Ectodermal cell (in vitro differentiated cells): ENCODE data around the gene FAM13A.

ENCODE experiments used
- H3K27ac ChIP-seq: 2 replicates; pipeline ENCODE4 v1.7.0; 2013; ENCODE audit warnings: mild to moderate bottlenecking, low read depth, low read length; ENCODE audit not compliant: insufficient read depth, poor library complexity, severe bottlenecking
- H3K27me3 ChIP-seq: 2 replicates; pipeline ENCODE4 v1.7.0; 2013; ENCODE audit warnings: mild to moderate bottlenecking, low read length; ENCODE audit not compliant: insufficient read depth, control insufficient read depth, poor library complexity, severe bottlenecking
- H3K36me3 ChIP-seq: one replicate; pipeline ENCODE4 v1.7.0; 2013; ENCODE audit warnings: low read length; ENCODE audit not compliant: control insufficient read depth, insufficient read depth
- H3K4me1 ChIP-seq: one replicate; pipeline ENCODE4 v1.7.0; 2013; ENCODE audit warnings: low read length; ENCODE audit not compliant: control insufficient read depth, insufficient read depth
- H3K4me3 ChIP-seq: 2 replicates; pipeline ENCODE4 v1.7.0; 2013; ENCODE audit warnings: low read depth, low read length, control low read depth; ENCODE audit not compliant: insufficient read depth
- H3K9me3 ChIP-seq: 2 replicates; pipeline ENCODE4 v1.7.0; 2013; ENCODE audit warnings: mild to moderate bottlenecking, low read length, moderate library complexity; ENCODE audit not compliant: control insufficient read depth
- WGBS, 2 experiments: methylation state at CpG; one replicate each; pipeline ENCODE4 v1.1.7; 2013; ENCODE audit warnings: missing lambda C conversion rate in 2 of 2; 5-methylcytosine and 5-hydroxymethylcytosine counted together

FAM13A gene

GRCh38 chr4:88725143-88725542 is 331.8 kb downstream of the FAM13A start:
- H3K4me1 ChIP-seq: no peaks in the 10 kb centered on the region
- WGBS, 2 experiments: 90 to 91% methylated on average over 4 of the region's 4 CpGs
- H3K27me3 ChIP-seq: no peaks in the 10 kb centered on the region
- H3K27ac ChIP-seq: no peak overlapping the region
- H3K9me3 ChIP-seq: no peaks in the 10 kb centered on the region
- H3K36me3 ChIP-seq: peaks cover 8% of the 10 kb centered on the region
- no peak overlapping the region for H3K4me3 ChIP-seq

- H3K36me3 ChIP-seq: peaks cover 8% of the 10 kb centered on the region
- WGBS, 2 experiments: 93 to 95% methylated on average over 2 of the region's 2 CpGs
- H3K27me3 ChIP-seq: no peaks in the 10 kb centered on the region
- no peaks in the 10 kb centered on the region for H3K9me3 ChIP-seq
- no peak overlapping the region for H3K4me3 ChIP-seq
- H3K27ac ChIP-seq: no peak overlapping the region
- no peaks in the 10 kb centered on the region for H3K4me1 ChIP-seq
These were observed 332.6 kb downstream of the FAM13A start for GRCh38 chr4:88724406-88724805.

DNA sequence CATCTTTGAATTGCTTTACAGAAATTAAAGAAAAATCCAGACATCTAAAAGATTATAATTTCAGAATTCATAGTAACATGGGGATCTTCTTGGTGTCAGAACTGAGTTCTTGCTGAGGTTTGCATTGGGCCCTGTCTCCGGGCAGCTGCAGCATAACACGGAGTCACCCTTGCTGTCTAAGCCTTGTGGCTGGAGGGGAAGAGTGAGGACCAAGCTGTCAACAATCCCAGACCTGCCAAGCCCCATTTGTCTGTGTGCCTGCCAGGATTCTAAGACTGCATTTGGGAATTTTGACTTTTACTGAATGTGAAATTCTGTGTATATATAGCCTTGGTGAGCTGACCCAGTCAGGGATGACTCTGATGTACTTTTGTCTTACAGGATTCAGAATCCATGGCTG is 334.2 kb downstream of the FAM13A start:
- H3K9me3 ChIP-seq: no peaks in the 10 kb centered on the region
- no peaks in the 10 kb centered on the region for H3K27me3 ChIP-seq
- H3K36me3 ChIP-seq: peaks cover 4% of the 10 kb centered on the region
- H3K4me1 ChIP-seq: no peaks in the 10 kb centered on the region
- 91 to 96% methylated on average over 2 of the region's 2 CpGs for WGBS, 2 experiments
- H3K27ac ChIP-seq: no peak overlapping the region
- no peak overlapping the region for H3K4me3 ChIP-seq

DNA sequence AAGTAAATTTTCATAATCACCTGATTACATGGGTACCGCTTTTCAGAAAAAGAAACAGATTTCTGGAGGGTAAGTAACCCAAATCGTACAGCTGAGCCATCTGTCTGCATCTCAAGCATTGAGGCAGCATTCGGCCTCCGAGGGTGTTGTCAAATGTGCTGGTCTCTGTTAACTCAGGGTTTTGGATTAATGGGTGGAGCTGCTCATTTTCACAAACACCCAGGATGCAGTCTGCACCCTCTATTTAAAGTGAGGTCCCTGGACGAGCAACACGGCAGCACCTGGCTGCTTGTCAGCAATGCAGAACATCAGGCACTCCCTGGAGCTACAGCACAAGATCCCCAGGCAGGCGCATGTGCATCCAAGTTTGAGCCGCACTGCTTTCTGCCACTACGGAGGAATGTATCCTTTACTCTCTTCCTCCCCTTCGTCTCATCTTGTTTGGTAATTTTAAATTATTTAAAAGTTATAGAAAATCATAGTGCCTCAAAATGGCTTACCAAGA is 334.7 kb downstream of the FAM13A start:
- Histone ChIP-seq H3K4me1 (no peaks in the 10 kb centered on the region), H3K9me3 (no peaks in the 10 kb centered on the region), H3K4me3 (no peak overlapping the region), H3K27ac (no peak overlapping the region), H3K36me3 (no peaks in the 10 kb centered on the region), H3K27me3 (no peaks in the 10 kb centered on the region)
- WGBS, 2 experiments: 88 to 91% methylated on average over 9 of the region's 10 CpGs

DNA sequence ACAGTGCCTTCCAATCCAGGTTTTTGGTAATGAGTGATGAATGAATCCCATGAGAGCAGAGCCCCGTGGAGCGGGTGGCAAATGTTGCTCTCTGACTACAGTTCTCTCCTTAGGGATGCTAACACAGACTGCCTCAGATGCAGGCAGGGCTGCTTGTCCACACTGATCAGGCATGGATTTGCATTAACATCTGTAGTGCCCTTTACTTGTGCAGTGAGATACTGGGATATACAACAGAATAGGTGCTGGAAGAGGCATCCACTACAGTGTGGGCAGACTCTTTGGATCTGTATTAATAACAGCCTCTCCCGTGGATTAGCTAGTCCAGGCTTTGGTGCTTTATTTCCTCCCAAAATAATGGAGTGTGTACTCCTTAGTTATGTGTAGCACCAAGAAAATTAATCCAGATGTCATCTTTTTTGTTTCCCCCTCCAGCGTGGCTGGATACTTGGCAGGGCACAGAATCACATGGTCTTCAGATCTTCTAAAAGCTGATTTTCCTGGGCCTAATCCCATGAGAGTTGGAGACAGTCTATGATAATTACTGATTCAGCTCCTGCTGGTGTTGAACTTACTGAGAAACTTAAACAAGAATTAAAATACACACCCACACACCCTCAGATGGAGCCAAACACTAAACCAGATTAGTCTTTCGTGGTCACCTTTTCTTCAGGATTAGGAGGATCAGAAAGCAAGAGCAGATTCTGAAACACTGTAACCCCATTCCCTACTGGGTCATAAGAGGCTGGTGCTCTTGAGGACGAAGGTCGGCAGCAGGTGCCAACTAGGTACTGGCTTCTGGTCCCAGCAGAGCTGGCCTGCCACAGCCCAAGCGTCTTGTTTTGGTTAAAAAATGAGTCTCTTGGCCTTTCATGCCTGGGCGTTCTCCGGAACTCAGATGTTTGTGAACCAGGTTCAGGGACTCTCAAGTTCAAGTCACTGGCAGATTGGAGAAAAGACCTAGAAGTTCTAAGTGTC is 336.2 kb downstream of the FAM13A start:
- WGBS, 2 experiments: 94 to 95% methylated on average over 10 of the region's 10 CpGs
- Histone ChIP-seq H3K9me3 (no peaks in the 10 kb centered on the region), H3K36me3 (no peaks in the 10 kb centered on the region), H3K4me1 (no peaks in the 10 kb centered on the region), H3K4me3 (no peak overlapping the region), H3K27ac (no peak overlapping the region), H3K27me3 (no peaks in the 10 kb centered on the region)

DNA sequence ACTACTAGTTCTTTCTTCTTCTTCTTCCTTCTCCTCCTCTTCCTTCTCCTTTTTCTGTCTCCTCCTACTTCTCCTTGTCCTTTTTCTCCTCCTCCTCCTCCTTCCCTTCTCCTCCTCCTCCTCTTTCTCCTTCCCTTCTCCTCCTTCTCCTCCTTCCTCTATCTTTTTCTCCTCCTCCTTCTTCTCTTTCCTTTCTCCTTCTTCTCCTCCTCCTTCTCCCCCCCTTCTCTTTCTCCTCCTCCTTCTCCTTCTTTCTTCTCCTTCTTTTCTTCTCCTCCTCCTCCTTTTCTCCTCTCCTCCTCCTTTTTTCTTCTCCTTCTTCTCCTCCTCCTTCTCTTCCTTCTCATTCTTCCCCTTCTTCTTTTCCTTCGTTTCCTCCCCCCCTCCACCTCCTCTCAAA is 337.6 kb downstream of the FAM13A start:
- Histone ChIP-seq H3K4me1 (no peaks in the 10 kb centered on the region), H3K27me3 (no peaks in the 10 kb centered on the region), H3K36me3 (no peaks in the 10 kb centered on the region), H3K9me3 (no peaks in the 10 kb centered on the region), H3K27ac (no peak overlapping the region), H3K4me3 (no peak overlapping the region)
- WGBS, 2 experiments: 90 to 100% methylated on average over 1 of the region's 1 CpG

DNA sequence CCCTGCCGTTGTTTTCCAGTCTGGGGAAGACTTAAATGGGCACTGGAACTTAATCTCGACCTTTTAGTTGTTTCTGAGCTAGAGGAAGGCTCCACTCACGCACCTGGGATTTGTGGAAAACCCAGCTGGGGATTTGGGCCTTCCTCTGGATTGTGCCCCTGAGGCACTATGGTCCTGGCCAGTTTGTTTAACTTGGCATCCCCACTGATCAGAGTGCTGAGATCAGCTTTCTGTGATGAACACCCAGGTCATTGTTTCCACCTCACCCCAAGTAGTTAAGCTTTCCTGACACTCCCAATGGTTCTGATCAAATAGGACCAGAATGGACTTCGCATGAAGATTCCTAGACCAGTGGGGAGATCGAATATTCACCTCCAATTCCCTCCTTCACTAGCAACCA is 338.9 kb downstream of the FAM13A start:
- WGBS, 2 experiments: 83 to 95% methylated on average over 5 of the region's 5 CpGs
- Histone ChIP-seq H3K27me3 (no peaks in the 10 kb centered on the region), H3K36me3 (no peaks in the 10 kb centered on the region), H3K4me1 (no peaks in the 10 kb centered on the region), H3K27ac (no peak overlapping the region), H3K9me3 (no peaks in the 10 kb centered on the region), H3K4me3 (no peak overlapping the region)

- 83 to 100% methylated on average over 1 of the region's 1 CpG for WGBS, 2 experiments
These were observed 343.2 kb downstream of the FAM13A start for GRCh38 chr4:88713782-88714181.

DNA sequence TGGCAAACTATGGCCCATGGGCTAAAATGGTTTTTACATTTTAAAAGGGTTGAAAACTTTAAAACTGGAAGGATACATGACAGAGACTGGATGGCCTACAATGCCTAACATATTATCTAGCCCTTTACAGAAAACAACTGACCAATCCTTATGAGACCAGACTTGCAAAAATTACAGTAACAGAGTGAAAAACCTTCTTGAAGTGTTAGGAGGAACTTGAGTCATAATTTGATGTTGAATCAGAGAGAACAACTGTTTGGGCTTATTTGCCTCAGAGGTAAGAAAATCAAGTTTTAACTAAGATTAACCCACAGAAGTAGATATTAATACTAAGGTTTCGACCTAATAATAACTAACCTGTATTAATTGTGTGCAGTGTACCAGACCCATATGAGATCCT is 347.0 kb downstream of the FAM13A start:
- Histone ChIP-seq H3K9me3 (no peaks in the 10 kb centered on the region), H3K36me3 (no peaks in the 10 kb centered on the region), H3K27ac (no peak overlapping the region), H3K4me3 (no peak overlapping the region), H3K4me1 (no peaks in the 10 kb centered on the region), H3K27me3 (no peaks in the 10 kb centered on the region)
- 100% methylated on average over 1 of the region's 1 CpG; no CpG with 5 or more reads in 1 of the 2 experiments for WGBS, 2 experiments

More at GRCh38 chr4:88713782-88714181, 343.2 kb downstream of the FAM13A start:
- H3K4me3 ChIP-seq: no peak overlapping the region
- H3K36me3 ChIP-seq: no peaks in the 10 kb centered on the region
- H3K27me3 ChIP-seq: no peaks in the 10 kb centered on the region
- no peaks in the 10 kb centered on the region for H3K4me1 ChIP-seq
- H3K27ac ChIP-seq: no peak overlapping the region
- no peaks in the 10 kb centered on the region for H3K9me3 ChIP-seq

DNA sequence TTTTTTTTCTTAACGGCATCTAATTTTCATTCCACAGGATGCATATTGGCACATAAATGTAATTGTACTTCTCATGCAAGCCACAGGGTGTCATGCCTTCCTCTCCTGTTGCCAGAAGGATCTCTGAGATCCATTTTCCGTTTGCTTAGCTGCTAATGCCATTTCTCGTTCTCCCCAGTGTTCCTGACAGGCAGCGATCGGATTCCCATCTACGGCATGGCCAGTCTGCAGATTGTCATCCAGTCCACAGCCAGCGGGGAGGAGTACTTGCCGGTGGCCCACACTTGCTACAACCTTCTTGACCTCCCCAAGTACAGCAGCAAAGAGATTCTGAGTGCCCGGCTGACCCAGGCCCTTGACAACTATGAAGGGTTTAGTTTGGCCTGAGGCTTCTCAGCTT is 350.4 kb downstream of the FAM13A start:
- 83 to 84% methylated on average over 9 of the region's 9 CpGs for WGBS, 2 experiments

More for the DNA sequence above, 350.4 kb downstream of the FAM13A start:
- Histone ChIP-seq H3K36me3 (no peaks in the 10 kb centered on the region), H3K9me3 (no peaks in the 10 kb centered on the region), H3K4me3 (no peak overlapping the region), H3K27me3 (no peaks in the 10 kb centered on the region), H3K4me1 (no peaks in the 10 kb centered on the region), H3K27ac (no peak overlapping the region)
